GM21723 (cell line): ENCODE measurements around the gene RNF182.
"Not testable (repeated sequence)": the region's sequence is repeated elsewhere in the genome, so short reads cannot be mapped to it uniquely, and the experiment has no call there.

Source experiments
- ATAC-seq: cut with Tn5 transposase; IDR thresholded peaks from one replicate; pipeline ENCODE4 v1.9.1; 2021; ENCODE audit warnings: mild to moderate bottlenecking, moderate library complexity; ENCODE audit not compliant: unreplicated experiment

Gene RNF182

DNA sequence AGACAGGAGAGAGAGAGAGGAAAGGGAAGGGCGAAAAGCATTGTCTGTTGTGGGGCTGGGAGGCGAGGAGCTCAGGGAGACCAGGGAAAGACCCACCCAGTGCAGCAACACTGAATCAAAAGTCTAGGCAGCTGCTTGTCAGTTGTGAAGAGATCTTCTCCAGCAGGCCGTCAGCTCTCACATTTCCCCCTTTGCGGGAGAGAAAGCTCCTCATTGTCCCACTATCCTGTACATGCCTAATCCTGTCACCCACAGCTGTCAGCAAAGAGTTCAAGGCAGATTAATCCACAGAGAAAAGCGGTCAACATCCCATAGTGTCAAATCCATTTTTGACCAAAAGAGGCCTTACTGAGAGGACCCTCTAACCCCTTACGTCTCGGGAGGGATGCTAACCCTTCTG lies 27.3 kb downstream of the RNF182 start:
- no peak for ATAC-seq

DNA sequence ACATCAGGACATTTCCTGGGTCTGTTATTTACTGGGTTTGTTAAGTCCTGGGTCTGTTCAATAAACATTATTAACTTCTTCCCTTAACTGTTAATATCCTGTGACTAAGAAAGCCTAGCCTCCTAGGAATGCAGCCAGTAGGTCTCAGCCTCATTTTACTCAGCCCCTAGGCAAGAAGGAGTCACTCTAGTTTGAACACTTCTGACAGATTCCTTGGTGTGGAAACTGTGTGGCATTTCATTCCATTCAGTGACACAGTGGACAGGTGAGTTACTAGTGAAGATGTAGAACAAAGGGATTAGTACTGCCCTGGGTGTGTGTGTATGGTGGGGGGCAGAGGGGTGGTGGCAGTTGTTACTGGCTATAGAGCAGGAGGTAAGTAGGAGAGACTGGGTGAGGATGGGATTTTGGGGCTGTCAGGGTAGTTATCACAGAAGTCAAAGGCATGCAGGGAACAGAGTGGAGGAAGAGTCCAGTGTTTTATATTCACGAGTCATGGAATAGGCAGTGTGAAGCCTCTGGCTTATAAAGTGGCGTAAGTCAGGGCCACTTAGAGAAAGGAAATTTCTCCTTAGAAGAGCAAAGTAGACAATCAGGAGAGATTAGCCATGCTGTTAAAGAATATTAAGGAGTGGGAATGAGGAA lies 28.4 kb downstream of the RNF182 start:
- ATAC-seq, result no peak

DNA sequence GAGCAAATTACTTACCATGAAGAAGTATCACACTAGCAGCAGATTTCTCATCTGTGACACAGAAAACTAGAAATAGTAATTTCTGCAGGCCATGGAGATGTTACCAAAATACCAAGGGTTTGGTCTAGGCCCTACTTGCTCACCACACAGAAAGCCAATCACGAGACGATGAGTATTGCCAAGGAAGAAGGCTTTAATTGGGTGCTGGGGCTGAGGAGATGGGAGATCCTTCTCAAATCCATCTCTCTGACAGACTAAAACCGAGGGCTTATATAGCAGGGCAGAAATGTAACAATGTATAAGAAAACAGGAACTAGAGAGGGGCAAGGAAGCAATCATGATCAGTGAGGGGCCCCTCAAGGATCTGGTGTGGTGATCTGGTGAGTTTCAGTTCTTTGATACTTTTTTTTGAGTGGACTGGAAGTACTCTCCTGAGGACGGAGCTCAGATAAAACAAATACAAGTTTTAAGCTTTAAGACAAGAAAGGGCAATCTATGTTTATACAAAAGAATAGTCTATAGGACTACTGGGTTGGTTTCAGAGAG lies 40.9 kb downstream of the RNF182 start:
- no peak for ATAC-seq

DNA sequence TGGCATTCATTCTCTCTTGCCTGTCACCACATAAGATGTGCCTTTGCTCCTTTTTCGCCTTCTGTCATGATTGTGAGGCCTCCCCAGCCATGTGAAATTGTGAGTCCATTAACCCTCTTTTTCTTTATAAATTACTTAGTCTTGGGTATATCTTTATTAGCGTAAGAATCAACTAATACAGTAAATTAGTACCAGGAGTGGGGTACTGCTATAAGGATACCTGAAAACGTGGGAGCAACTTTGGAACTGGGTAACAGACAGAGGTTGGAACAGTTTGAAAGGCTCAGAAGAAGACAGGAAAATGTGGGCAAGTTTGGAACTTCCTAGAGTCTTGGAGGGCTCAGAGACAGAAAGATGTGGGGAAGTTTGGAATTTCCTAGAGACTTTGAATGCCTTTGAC lies 46.6 kb downstream of the RNF182 start:
- ATAC-seq, result no peak

DNA sequence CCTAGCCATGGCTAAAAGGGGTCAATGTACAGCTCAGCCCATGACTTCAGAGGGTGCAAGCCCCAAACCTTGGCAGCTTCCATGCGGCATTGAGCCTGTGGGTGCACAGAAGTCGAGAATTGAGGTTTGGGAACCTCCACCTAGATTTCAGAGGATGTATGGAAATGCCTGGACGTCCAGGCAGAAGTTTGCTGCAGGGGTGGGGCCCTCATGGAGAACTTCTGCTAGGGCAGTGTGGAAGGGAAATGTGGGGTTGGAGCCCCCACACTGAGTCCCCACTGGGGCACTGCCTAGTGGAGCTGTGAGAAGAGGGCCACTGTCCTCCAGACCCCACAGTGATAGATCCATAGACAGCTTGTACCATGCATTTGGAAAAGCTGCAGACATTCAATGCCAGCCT lies 47.9 kb downstream of the RNF182 start:
- not testable (repeated sequence) for ATAC-seq

DNA sequence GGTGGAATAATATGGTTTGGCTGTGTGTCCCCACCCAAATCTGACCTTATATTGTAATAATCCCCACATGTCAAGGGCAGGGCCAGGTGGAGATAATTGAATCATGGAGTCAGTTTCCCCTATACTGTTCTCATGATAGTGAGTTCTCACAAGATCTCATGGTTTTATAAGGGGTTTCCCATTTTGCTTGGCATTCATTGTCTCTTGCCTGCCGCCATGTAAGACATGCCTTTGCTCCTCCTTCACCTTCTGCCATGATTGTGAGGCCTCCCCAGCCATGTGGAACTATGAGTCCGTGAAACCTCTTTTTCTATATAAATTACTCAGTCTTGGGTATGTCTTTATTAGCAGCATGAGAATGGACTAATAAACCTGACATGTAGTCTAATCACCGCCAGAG lies 48.7 kb downstream of the RNF182 start:
- ATAC-seq, result not testable (repeated sequence)

DNA sequence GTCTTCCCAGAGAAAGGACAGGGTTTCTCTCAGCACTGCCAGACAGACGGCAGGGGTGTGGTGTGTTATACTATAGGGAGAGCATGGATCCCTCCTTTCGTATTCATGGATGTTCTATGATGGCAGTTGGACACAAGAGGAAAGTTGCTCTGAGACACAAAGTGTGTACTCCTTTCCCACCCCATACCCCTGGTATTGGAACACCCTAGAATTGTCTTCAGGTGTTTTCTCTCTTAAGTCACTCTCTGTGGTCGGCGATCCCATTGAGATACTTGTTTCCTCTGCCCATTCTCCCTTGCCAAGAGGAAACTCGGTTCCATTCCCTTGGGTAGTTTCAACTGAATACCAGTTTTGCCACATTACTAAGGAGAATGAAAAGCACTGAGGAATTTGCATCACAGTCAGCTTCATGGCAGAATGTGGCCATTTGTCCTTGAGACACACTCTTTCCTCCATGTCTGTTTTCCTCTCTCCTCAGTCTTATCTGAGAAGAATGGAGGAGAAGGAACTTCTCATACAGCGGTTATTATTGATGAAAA lies 53.4 kb downstream of the RNF182 start:
- ATAC-seq, result no peak

DNA sequence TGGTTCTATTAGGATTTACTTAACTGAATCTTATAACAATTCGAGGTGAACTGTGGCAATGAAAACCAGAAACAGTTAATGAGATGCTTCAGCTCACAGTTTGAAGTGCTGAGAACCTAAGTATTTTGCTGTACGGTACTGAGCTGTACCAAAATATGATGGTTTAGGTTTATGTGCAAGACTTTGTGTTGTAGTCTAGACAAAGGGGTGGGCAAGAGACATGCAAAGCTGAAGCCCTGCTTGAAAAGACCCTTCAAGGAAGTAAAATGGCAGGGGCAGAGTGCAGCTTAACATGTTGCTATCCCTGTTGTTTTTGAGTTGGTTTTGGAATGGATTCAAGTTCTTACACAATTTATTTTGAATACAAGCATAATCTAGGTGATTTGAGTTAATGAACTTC lies 54.0 kb downstream of the RNF182 start:
- no peak for ATAC-seq

DNA sequence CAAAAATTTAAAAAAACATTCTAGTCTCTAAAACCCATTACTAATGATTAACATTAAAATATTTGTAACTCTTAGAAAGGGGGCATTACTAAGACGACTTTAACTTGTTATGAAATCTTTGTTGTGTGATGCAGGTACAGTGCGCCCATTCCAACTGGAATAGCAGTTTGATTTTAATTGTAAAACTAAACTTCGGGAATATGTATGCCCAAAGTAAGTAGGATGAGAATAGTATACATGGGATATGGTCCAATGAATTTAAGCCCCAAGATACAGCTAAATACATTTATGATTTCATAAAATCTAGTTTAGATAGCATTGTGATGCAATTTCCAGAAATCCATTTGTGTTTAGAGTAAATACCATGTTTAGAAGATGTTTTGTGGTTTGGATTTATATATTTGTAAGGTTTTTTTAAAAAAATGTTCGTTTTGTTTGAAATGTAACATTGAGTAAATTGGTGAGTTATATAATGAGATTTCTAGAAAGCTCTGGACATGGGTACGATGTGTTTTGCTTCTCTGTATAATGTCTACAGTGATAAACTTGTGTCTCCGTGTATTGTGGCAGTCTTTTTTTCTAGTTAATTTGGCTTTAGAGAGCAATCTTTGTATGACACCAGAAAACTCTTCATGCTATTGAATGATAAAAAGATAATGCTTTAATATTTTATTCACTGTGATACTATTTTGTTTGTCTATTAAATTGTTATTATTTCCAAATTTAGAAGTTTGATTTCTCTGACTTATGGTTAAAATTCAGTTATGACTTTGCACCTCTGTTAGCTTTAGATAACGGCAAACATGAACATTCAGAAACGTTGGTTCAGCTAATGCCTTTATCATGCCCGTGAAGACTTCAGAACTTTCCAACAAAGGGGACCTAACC lies 54.8 kb downstream of the RNF182 start:
- ATAC-seq, result no peak

DNA sequence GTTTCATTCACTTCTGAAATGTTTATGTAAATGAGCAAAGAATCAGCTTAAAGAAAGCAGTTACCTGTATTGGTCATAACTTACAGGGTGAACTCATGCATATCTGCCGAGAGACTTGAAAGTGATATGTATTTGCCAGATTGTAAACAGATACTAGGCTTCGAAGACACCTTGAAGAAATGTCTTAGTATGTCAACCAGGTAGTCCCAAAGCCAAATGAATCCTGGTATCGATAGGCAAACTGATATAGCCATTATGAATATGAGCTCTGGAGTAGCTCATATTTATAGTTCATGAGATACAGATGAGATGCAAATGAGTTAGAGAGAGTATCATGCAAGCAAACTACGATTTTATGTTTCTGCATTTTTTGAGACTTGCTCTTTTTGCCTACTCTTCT lies 55.8 kb downstream of the RNF182 start:
- ATAC-seq, result no peak

DNA sequence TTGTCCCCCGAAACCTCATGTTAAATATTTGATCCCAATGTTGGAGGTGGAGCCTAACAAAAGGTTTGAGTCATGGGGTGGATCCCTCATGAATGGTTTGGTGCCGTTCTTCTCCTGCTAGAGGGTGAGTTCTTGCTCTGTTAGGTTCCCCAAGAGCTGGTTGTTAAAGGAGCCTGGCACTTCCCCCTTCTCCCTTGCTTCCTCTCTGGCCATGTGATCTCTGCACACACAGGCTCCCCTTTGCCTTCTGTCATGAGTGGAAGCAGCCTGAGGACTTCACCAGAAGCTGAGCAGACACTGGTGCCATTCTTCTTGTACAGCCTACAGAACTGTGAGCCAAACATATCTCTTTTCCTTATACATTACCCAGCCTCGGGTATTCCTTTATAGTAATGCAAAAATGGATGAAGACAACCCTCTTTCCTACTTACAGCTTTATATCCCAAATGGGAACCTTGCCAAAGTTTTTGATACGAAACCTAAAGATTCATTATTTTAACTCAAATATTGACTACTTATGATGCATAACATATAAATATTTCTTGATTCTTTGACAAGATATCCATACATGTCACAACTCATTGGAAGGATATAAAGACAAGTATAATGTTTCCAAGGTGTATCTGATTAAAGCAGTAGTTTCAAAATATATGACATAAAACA lies 61.0 kb downstream of the RNF182 start:
- no peak for ATAC-seq

DNA sequence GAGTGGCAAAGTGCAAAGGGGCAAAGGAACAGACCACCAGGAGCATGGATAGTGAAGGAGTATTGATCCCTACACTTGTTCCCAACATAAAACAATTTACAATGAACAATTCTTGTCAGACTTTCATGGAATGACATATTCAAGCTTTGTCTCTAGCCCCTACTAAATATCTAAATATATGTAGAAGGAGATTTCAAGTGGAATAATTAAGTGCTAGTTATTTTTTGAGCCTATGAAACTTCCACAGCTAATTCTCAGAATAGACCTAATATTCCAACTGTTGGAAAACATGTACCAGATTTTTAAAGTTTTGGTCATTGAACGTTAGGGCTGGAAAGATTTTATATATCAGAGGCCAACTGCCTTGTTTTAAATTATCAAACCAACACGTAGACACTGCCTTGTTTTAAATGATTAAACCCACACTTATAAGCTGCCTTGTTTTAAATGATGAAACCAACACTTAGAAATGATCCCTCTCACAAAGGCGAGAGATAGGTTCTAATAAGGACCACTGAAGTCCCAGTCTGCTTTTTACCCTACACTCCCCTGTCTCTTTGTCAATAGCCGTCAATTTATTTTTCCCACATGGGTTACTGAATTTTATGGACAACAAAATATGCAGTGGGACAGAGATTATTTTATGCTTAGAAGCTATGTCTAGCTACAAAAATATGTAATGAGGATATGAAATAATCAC lies 62.1 kb downstream of the RNF182 start:
- ATAC-seq, result no peak

DNA sequence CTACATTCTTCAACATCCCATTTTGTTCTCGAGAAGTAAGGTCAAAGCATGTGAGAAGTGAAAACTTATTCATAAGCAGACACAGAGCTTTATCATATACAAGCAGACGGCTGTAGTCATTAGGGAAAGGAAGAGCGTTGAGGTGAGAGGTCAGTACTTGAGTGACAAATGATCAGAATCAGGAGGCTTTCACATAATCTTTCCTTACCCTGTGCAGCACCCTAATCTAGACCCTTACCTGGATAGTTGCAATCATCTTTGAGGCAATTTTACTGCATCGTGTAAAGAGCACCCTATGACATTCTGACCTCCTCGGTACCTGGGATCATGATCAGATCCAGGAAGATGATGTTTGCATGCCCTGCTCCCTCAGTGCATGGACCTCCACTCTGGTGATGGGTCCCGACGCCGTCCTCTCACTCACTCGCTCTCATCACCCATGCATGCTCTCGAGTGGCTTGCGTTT lies 62.7 kb downstream of the RNF182 start:
- ATAC-seq, result no peak

DNA sequence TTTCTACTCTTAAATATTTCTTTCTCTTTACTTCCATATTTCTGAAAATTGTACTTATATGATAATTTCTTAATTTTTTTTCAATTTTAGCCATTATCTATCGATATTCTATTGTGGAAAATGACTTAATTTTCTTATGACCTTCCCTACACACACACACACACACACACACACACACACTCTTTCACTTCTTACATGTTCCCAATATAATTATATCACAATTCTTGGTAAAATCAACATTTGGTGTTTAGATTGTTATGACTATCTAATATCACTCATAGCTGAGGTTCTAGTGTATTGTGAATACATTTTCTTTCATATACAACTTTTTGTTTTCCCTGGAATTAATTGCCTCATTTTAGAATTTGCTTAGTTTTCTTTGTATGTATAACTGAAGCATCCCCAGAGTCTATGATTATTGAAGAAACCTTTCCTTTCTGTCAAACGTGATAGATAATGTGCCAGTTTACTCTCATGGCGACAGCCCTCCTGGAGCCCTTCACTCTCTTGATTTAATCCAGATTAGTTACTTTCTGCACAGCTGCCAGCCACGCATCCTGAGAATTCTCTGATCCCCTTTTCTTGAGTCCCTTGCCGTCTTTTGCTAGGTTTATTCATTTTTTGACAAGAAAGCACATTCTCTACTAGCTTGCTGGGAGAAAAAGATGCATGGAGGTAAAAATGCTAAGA lies 63.4 kb downstream of the RNF182 start:
- ATAC-seq, result no peak

DNA sequence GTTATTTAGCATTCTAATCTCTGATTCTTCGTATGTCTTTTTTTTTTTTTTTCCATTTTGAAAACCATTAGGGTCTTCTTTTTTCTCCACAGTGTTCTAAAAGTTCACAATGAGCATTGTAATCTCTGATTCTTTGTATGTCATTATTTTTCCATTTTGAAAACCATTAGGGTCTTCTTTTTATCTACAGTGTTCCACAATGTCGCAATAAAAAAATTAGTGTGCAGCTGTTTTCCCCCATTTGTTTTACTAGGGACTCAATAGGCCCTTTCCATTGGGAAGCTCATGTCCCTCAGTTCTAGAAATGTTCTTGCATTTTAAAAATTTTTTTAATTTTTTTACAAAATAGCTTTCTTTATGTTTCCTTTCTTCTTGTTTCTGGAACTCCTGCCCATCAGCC lies 64.2 kb downstream of the RNF182 start:
- no peak for ATAC-seq

DNA sequence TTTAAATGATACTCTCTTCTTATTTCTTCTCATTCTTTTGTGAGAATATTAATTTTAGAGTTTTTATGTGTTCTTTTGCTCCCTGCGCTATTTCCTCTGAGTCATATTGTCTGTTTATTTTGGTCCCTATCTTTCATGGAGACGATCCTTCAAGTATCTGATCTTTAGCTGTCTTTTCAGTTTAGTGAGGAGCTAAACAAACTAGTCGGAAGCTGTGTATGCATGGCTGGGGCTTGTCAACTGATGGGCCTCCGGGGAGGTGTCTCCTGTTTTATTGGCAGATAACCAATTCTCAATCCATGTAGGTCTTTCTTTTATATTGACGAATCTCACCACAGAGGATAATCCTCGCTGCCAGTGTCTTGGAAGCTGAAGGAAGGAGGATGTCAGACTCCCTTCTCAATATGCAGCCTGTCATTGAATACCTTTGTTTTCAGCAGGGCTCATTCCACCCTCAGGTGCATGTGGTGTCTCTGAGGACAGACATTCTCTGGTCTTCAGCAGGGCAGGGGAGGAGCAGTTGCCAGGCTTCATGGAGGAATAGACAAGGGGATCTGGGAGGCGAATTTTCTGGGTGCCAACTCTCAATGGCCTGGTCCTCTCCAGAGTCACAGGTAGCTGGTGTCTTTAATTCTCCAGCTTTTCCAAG lies 64.9 kb downstream of the RNF182 start:
- ATAC-seq, result no peak

DNA sequence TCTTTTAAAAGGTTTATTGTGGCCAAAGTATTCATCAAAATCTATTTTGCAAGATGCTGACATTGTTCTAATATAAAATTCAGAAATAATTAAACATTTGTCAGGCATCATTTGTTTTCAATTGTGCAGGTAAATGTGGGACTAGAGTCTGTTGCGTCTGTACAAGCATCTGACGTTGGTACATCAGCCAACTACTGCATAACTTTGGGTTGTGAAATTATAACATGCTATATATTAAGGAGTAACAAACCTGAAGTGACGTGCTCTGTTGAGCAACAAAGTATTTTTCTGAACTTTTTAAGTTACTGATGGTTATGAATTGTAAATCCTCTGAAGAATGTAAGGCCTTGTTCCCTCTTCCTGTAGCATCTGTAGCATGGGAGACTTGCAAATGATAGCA lies 66.0 kb downstream of the RNF182 start:
- ATAC-seq, result no peak

DNA sequence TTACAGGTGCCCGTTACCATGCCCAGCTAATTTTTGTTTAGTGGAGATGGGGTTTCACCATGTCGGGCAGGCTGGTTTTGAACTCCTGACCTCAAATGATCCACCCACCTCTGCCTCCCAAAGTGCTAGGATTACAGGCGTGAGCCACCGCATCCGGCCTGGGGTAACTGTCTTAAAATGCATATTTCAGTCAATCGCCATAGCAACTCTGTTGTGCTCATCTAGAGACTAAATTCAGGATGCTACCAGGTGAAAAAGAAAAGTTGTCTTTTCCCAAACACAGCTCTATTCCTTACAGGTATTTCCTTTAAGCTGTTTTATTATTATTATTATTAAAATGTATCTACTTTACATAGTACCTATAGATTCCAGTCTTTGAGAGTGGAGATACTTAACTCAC lies 66.6 kb downstream of the RNF182 start:
- ATAC-seq, result no peak

DNA sequence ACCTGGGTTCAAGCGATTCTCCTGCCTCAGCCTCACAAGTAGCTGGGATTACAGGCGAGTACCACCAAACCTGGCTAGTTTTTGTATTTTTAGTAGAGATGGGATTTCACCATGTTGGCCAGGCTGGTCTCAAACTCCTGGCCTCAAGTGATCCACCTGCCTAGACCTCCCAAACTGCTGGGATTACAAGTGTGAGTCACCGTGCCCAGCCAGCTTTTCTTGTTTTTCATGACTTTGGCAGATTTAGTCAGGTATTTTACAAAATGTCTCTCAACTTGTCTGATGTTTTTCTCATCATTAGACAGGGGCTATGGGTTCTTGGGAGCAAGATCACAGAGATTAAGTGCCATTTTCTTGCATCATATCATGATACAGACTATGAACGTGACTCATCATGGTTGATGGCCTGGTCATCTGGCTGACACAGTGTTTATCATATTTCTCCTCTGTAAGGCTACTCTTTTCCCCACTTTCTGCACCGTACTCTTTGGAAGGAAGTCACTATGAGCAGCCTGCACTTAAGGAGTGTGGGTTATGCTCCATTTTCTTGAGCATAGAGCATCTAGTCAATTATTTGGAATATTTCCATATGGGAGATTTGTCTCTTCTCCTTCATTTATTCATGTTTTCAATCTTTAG lies 67.8 kb downstream of the RNF182 start:
- no peak for ATAC-seq
